K562 (cell line): ENCODE data around the gene STAG2. TPM values are rescaled to one million over a fixed set of nuclear protein-coding genes. Genes with fewer than 3 reads are reported as not detected.

Experiments
- ATAC-seq: fragments of 200-7000 bp; cut with Tn5 transposase; 3 replicates; pipeline ENCODE4 v1.9.1; 2020; ENCODE audit warnings: moderate library complexity
- BruUV-seq: library from RNA; stranded (reverse); fragments of 400-500 nt; replicated peaks from 2 replicates; lab custom pipeline; 2021; lab: Mats Ljungman, UMichigan
- CTCF ChIA-PET: fragments of 300-600 bp; formaldehyde crosslinking; extraction: SDS; loops from one replicate; lab custom pipeline; 2021; ENCODE audit warnings: low intra/inter-chr PET ratio; lab: Yijun Ruan, JAX
- POLR2A ChIA-PET: fragments of 300-600, 350-650 bp; sonication (Branson Sonifier 250); formaldehyde crosslinking; extraction: SDS; loops from one replicate; lab custom pipeline; 2021; ENCODE audit warnings: antibody characterized with exemption, inconsistent platforms; lab: Yijun Ruan, JAX
- DNase-seq, 4 experiments: peaks; one replicate each; pipeline versions ENCODE4 v3.0.0 to v3.0.0-alpha.2; 2011 to 2018; ENCODE audit warnings: low spot score in 3 of 4, mixed read lengths in 3 of 4; ENCODE audit errors: extremely low read depth in 1 of 4
- FAIRE-seq: peaks from 2 replicates; lab custom pipeline; 2011; peaks lifted over from hg19 to GRCh38; lab: Jason Lieb, UNC
- H2AFZ ChIP-seq: 2 replicates; pipeline ENCODE4 v1.6.0; 2011; ENCODE audit warnings: low read depth, low read length, control low read depth, inconsistent platforms
- H3K27ac ChIP-seq: fragments of 200-600 bp; 3 replicates; pipeline ENCODE4 v1.8.0; 2011; ENCODE audit warnings: low read depth, mild to moderate bottlenecking, control low read depth, inconsistent platforms, low read length, moderate library complexity, mixed read lengths; ENCODE audit errors: extremely low read depth
- H3K27me3 ChIP-seq, 2 experiments: fragments of 300-600 bp in 1 of 2; 2 replicates in 1 of 2; 3 replicates in 1 of 2; pipeline versions ENCODE4 v1.6.0 to v1.8.0; 2011; ENCODE audit warnings: inconsistent platforms in 2 of 2, low read length in 2 of 2, mild to moderate bottlenecking in 1 of 2, mixed read lengths in 1 of 2, moderate library complexity in 1 of 2; ENCODE audit not compliant: control insufficient read depth in 2 of 2, insufficient read depth in 2 of 2
- H3K36me3 ChIP-seq: fragments of 300-600 bp; 3 replicates; pipeline ENCODE4 v1.8.0; 2011; ENCODE audit warnings: mild to moderate bottlenecking, low read length, inconsistent platforms; ENCODE audit not compliant: control insufficient read depth, insufficient read depth
- H3K4me1 ChIP-seq, 2 experiments: fragments of 200-600 bp in 1 of 2; replicated peaks in 1 of 2; 2 replicates in 1 of 2; 3 replicates in 1 of 2; pipeline versions ENCODE4 v1.5.1 to v1.8.0; 2011; ENCODE audit warnings: inconsistent platforms in 2 of 2, low read length in 2 of 2, mild to moderate bottlenecking in 1 of 2, mixed read lengths in 1 of 2, moderate library complexity in 1 of 2; ENCODE audit not compliant: control insufficient read depth in 2 of 2, insufficient read depth in 2 of 2
- H3K4me2 ChIP-seq: 2 replicates; pipeline ENCODE4 v1.6.1; 2011; ENCODE audit warnings: low read length, control low read depth, inconsistent platforms, mixed read lengths; ENCODE audit not compliant: insufficient read depth
- H3K4me3 ChIP-seq: fragments of 200-600 bp; sonication (generic), shearing (Covaris generic); 2 replicates; pipeline ENCODE4 v1.5.1; 2016; ENCODE audit warnings: control low read depth, inconsistent platforms
- H3K79me2 ChIP-seq: fragments of 200-600 bp; 3 replicates; pipeline ENCODE4 v1.8.0; 2011; ENCODE audit warnings: low read length, inconsistent platforms; ENCODE audit not compliant: control insufficient read depth, insufficient read depth
- H3K9ac ChIP-seq, 2 experiments: 2 replicates each; pipeline versions ENCODE4 v1.6.0 to v1.6.1; 2011; ENCODE audit warnings: low read depth in 2 of 2, low read length in 2 of 2, control low read depth in 1 of 2, inconsistent platforms in 1 of 2, mild to moderate bottlenecking in 1 of 2, mixed read lengths in 1 of 2; ENCODE audit not compliant: insufficient read depth in 1 of 2
- H3K9me1 ChIP-seq: one replicate; pipeline ENCODE4 v1.6.0; 2011; ENCODE audit warnings: inconsistent platforms, mild to moderate bottlenecking, low read length, moderate library complexity; ENCODE audit not compliant: control insufficient read depth, insufficient read depth
- H3K9me3 ChIP-seq: replicated peaks from 2 replicates; pipeline ENCODE4 v1.5.1; 2011; ENCODE audit warnings: low read depth, low read length, inconsistent platforms; ENCODE audit not compliant: control insufficient read depth, insufficient read depth
- H4K20me1 ChIP-seq: replicated peaks from 2 replicates; pipeline ENCODE4 v1.6.1; 2011; ENCODE audit warnings: low read length, inconsistent platforms, mixed read lengths; ENCODE audit not compliant: control insufficient read depth, insufficient read depth
- CEBPB ChIP-seq: fragments of 450-650 bp; IDR thresholded peaks from 2 replicates; pipeline ENCODE4 v1.6.1; 2016; ENCODE audit warnings: missing genetic modification characterization, missing compliant biosample characterization
- CREB1 ChIP-seq, 2 experiments: sonication (generic) in 1 of 2; formaldehyde crosslinking in 1 of 2; IDR thresholded peaks; 2 replicates each; pipeline versions ENCODE4 v1.6.1 to v1.8.0; 2012 to 2022; ENCODE audit warnings: inconsistent platforms in 1 of 2, mild to moderate bottlenecking in 1 of 2, missing genetic modification reagents in 1 of 2, moderate library complexity in 1 of 2
- HEY1 ChIP-seq: fragments of 250-450 bp; sonication (Bioruptor Pico); IDR thresholded peaks from 2 replicates; pipeline ENCODE4 v1.5.0; 2020; ENCODE audit warnings: mild to moderate bottlenecking, moderate library complexity, borderline replicate concordance
- HMG20B ChIP-seq: fragments of 250-450 bp; sonication (Bioruptor Pico); IDR thresholded peaks from 2 replicates; pipeline ENCODE4 v1.5.0; 2021; ENCODE audit warnings: mild to moderate bottlenecking
- RHOXF2B ChIP-seq: fragments of 250-450 bp; sonication (Bioruptor Pico); conservative IDR thresholded peaks from 2 replicates; pipeline ENCODE4 v1.5.1; 2021
- SMARCC2 ChIP-seq: fragments of 450-650 bp; IDR thresholded peaks from 2 replicates; pipeline ENCODE4 v1.6.1; 2017; ENCODE audit warnings: antibody characterized with exemption, moderate library complexity, mild to moderate bottlenecking, low read depth
- SRSF9 ChIP-seq: fragments of 200-400 bp; formaldehyde crosslinking; IDR thresholded peaks from 2 replicates; pipeline ENCODE4 v1.6.1; 2017; ENCODE audit warnings: low read depth, low read length, borderline replicate concordance
- ZC3H4 ChIP-seq: sonication (generic); formaldehyde crosslinking; IDR thresholded peaks from 2 replicates; pipeline ENCODE4 v1.9.0; 2021; ENCODE audit warnings: missing genetic modification reagents, borderline replicate concordance
- ZNF507 ChIP-seq: conservative IDR thresholded peaks from 2 replicates; pipeline ENCODE4 v1.6.1; 2017; ENCODE audit warnings: missing genetic modification characterization, missing compliant biosample characterization
- ZNF583 ChIP-seq: fragments of 250-450 bp; sonication (Bioruptor Pico); IDR thresholded peaks from 2 replicates; pipeline ENCODE4 v1.4.0; 2020
- ZNF76 ChIP-seq: fragments of 250-450 bp; sonication (Bioruptor Pico); IDR thresholded peaks from 2 replicates; pipeline ENCODE4 v1.4.0; 2020; ENCODE audit warnings: mild to moderate bottlenecking, moderate library complexity, borderline replicate concordance
- WGBS: fragments of 100-300 bp; shearing (Covaris generic); methylation state at CpG from one replicate; pipeline ENCODE4 v1.1.6; 2016; ENCODE audit warnings: low coverage, mixed read lengths; ENCODE audit not compliant: insufficient coverage; ENCODE audit errors: missing lambda C conversion rate; 5-methylcytosine and 5-hydroxymethylcytosine counted together
- in situ Hi-C: fragments of 300-500 bp; cut with MboI; formaldehyde crosslinking; loops from 4 replicates; pipeline ENCODE4 v1.15.0; 2018; ENCODE audit warnings: inconsistent platforms, mixed read lengths
- intact Hi-C: fragments of 100-400 bp; cut with micrococcal nuclease; formaldehyde crosslinking; loops from 2 replicates; pipeline ENCODE4 v1.14.2; 2022
- polyA plus RNA-seq, 8 experiments: library from polyadenylated mRNA; depleted of rRNA in 4 of 8; stranded (reverse) in 5 of 8; unstranded in 3 of 8; fragments of >200 nt; fragmentation: Nextera tagmentation in 2 of 8; fragmentation: Illumina TruSeq in 1 of 8; extraction: Ambion mirVana in 2 of 8; extraction: Trizol in 1 of 8; gene quantifications; 2 replicates each; pipeline versions ENCODE4 v1.2.1 to v1.2.3, GENCODE V29; 2011 to 2014; ENCODE audit warnings: inconsistent platforms in 1 of 8, missing spikeins in 1 of 8
- total RNA-seq, 7 experiments: library from RNA; depleted of rRNA in 6 of 7; stranded (reverse); fragments of >200 nt in 6 of 7; fragmentation: Illumina TruSeq in 2 of 7; extraction: Trizol in 2 of 7; gene quantifications; 2 replicates each; pipeline versions ENCODE4 v1.2.1 to v1.2.3, GENCODE V29; 2011 to 2021; ENCODE audit warnings: low replicate concordance in 1 of 7
- TF ChIP-seq, protein P1 (sequence below): fragments of 250-450 bp; sonication (Bioruptor Pico); IDR thresholded peaks from 2 replicates; pipeline ENCODE4 v1.5.0; 2020; ENCODE audit warnings: mild to moderate bottlenecking

STAG2 gene
- total and polyA plus RNA-seq, 9 of the 15 experiments (the other 6 are each of a cell fraction or from before 2014, with no cell fraction given) = 40.3 to 133 (median 90.1) TPM

DNA sequence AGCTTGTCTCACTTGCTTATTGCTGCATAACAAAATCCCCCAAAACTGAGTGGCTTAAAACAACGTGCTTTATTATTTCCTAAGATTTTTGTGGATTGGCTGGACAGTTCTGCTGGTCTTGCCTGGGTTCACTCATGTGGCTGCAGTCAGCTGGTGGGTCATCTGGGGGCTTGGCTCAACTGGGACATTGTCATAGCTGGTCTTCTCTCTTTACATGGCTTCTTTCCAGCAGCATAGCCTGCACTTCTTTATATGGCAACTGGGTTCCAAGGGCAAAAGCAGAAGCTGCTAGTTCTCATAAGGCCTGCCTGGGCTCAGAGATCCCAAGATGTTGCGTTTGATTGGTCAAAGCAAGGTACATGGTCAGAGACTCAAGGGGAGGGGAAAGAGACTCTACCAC lies 33.7 kb upstream of the STAG2 start:
- POLR2A ChIA-PET = no interaction called here

More for the DNA sequence above, 33.7 kb upstream of the STAG2 start:
- intact Hi-C loops (no loop called here), in situ Hi-C loops (no loop called here)
- no peak for TF ChIP-seq RHOXF2B (CRISPR knock-in tag)
- TF ChIP-seq, protein P1, sequence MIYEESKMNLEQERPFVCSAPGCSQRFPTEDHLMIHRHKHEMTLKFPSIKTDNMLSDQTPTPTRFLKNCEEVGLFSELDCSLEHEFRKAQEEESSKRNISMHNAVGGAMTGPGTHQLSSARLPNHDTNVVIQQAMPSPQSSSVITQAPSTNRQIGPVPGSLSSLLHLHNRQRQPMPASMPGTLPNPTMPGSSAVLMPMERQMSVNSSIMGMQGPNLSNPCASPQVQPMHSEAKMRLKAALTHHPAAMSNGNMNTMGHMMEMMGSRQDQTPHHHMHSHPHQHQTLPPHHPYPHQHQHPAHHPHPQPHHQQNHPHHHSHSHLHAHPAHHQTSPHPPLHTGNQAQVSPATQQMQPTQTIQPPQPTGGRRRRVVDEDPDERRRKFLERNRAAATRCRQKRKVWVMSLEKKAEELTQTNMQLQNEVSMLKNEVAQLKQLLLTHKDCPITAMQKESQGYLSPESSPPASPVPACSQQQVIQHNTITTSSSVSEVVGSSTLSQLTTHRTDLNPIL = no peak
- no peak for TF ChIP-seq HEY1 (CRISPR knock-in tag)
- no peak for TF ChIP-seq HMG20B (CRISPR knock-in tag)
- no peak for TF ChIP-seq ZNF507 (tag)
- no peak for TF ChIP-seq ZNF583
- no peak for TF ChIP-seq ZNF76 (CRISPR knock-in tag)
- no peak for TF ChIP-seq SRSF9
- TF ChIP-seq CREB1 (IDR thresholded peaks at IDR 0.05) = no peak
- no peak for TF ChIP-seq CREB1 (CRISPR knock-in tag; IDR thresholded peaks at IDR 0.05)
- TF ChIP-seq SMARCC2 = no peak
- TF ChIP-seq ZC3H4 (CRISPR knock-in tag) = no peak
- TF ChIP-seq CEBPB (tag) = no peak
- H3K9me3 ChIP-seq = no peaks in the 10 kb centered on the region
- no peak overlapping the region for H3K4me3 ChIP-seq
- no peak for DNase-seq
- H2AFZ ChIP-seq = no peak overlapping the region
- no peak overlapping the region for H3K4me2 ChIP-seq
- no peaks in the 10 kb centered on the region; a peak in 1 of 5 replicates for H3K27me3 ChIP-seq
- H3K27ac ChIP-seq = no peak overlapping the region
- WGBS = 7% methylated on average over 2 of the region's 2 CpGs
- CTCF ChIA-PET = no interaction called here
- H3K4me1 ChIP-seq = no peaks in the 10 kb centered on the region; a peak in 1 of 5 replicates
- no peaks in the 10 kb centered on the region for H3K36me3 ChIP-seq
- FAIRE-seq = no peak
- no peaks in the 10 kb centered on the region for H3K79me2 ChIP-seq
- H3K9me1 ChIP-seq = no peaks in the 10 kb centered on the region
- H4K20me1 ChIP-seq = no peaks in the 10 kb centered on the region
- BruUV-seq = no TSS peak
- H3K9ac ChIP-seq = no peak overlapping the region
- ATAC-seq = no peak; the same call in 2 of the 3 replicates
